ENCODE results near the gene WNT7B.
A peak's percentile ranks its signal among the peaks of the same experiment; 100 is the strongest.

The WNT7B gene

DNA sequence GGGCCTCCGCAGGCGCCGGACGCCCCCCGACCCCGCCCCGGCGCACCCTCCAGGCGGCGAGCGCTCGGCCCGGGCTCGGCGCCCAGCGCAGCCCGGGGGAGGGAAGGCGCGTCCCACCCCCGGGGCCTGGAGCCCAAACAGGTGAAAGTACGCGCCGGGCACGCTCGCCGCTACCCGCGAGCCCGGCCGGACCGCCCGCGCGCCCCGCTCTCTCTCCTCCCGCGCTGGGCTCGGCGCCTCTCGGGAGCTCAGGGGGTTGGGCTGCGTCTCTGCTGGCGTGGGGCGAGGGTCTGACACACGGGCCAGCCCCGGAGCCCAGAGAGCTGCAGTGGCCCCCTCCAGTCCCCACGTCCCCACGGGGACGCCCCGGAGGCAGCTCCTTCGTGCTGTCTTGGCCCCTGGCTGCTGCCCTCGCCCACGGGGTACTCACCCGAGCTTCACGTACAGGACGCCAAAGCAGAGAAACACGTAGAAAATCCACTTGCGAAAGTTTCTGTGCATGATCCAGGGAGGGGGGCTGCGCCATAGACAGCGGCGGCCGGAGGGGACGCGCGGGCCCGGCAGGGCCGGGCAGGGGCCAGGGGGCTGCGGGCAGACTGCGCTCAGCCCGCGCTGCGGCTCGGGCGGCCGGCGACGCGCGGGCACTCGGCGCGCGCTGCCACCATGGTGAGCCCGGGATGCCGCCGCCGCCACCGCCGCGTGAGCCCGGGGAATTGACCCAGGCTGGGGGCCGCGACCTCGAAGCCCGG lies 534 bp downstream of the WNT7B start:
- intact Hi-C loops (cut with DNase I), result no loop called here
- no peak for DNase-seq

DNA sequence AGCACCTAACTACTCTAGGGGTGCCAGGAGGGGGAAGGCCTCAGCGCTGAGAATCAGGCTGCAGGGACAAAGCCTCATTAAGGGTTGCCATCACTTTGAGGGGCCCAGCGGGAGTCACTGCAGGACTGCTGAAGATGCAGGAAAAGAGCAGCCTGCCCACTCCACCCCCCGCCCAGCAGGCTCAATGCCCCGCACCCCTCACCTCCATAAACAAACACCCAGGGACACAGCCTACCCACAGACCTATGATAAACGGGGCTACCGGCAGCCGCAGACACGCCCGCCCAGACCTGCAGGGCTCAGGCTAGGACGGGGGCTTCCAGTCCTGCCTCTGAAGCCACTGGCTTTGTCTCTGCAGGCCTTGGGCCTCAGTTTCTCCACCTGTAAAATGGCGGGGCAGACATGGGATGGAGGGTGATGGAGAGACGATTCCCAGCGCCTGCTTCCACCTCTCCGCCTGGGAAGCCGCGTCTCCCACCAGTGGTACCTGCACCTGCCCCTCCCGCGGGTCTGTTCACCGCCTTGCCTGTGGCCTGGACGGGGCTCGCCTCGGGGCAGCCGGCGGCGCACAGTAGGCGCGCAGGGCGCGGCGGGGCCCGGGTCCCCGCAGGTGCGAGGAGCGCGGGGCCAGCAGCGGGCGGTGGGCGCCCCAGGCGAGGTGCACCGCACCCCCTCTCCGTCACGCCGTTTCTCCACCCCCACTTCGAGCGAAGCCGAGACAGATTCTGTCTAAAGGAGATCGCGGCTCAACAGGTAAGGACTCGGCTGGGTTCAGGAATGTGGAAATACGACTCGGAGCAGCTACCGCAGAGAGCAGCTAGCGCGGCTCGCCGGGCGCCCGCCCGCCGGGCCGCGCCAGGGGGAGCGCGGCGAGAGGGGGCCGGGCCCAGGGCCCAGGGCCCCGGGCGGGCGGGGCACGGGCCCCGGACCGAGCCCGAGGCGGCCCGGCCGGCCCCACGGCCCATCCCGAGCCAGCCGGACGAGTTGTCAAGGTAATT lies 1.5 kb downstream of the WNT7B start:
- intact Hi-C loops (cut with DNase I), result no loop called here
- no peak for DNase-seq

DNA sequence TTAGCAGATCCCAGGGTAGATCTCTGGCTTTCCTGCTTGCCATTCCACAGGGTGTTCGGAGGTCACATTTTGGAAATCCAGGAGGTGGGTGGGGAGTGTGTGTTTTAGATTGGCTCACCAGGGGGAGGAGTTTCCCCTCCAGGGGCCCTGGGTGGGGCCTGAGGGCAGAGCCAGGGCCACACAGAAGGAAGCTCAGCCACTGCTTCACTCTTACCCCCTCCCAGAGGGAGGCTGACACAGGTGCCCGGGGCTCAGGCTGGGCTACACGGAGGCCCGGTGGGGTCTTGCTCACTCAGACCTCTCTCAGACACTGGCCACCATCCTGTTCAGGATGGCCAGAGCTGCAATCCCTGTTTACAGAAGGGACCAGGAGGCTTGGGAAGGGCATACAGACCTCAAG lies 2.5 kb downstream of the WNT7B start:
- DNase-seq, result no peak
- intact Hi-C loops (cut with DNase I), result no loop called here

DNA sequence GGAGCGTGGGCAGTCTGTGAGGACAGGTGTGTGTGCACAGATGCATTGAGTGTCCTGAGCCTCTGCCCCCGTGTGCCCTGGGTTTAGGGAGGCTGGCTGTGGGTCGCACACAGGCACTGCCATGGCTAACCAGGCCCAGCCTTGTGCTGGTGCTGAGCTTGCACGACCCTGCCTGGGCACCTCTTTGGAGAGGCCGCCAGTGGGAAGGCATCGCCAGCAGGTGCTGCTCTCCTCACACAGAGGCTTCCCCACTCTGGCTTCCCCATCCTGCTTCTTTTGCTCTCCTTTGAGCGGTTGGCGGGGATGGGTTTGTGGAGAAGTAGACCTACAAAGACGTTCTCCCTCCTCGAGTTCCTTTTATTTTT lies 4.1 kb downstream of the WNT7B start:
- DNase-seq, result no peak
- intact Hi-C loops (cut with DNase I), result no loop called here

DNA sequence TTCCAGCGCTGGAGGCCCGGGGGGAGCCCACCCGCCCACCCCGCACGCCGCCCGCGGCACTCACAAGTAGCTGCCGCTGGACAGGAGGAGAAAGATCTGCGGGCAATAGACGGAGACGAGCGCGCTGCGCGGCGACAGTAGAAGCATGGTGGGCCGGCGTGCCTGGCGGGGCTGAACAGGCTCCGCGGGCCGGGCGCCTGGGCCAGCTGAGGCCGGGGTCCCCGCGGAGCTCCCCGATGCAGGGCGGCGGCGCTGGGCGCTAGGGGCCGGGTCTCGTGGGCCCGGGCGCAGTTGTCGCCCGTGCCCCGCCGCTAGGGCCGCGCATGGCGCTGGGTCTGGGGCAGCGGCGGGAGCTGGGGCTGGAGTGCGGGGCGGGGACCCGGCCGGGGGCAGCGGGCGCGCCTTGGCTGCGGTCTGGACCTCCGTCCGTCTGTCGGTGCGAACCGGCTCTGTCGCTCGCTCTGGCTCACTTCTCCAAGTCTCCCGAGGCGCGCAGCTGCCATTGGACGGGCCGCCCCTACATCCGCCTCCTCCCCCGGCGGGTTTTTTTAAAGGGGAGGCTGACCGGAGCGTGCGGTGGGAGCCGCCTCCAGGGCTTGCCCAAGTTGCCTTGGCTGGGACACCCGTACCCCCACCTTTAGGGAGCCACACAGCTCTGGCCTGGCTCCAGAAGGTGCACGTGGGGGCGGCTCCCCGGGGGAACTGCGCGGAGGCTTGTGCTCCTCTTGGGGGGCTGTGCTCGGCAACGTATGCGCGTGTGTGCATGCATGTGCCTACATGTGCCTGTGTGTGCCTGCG lies 4.7 kb downstream of the WNT7B start:
- DNase-seq, result peak in 1 of 10 donors; percentile 78
- intact Hi-C loops (cut with DNase I), result no loop called here

DNA sequence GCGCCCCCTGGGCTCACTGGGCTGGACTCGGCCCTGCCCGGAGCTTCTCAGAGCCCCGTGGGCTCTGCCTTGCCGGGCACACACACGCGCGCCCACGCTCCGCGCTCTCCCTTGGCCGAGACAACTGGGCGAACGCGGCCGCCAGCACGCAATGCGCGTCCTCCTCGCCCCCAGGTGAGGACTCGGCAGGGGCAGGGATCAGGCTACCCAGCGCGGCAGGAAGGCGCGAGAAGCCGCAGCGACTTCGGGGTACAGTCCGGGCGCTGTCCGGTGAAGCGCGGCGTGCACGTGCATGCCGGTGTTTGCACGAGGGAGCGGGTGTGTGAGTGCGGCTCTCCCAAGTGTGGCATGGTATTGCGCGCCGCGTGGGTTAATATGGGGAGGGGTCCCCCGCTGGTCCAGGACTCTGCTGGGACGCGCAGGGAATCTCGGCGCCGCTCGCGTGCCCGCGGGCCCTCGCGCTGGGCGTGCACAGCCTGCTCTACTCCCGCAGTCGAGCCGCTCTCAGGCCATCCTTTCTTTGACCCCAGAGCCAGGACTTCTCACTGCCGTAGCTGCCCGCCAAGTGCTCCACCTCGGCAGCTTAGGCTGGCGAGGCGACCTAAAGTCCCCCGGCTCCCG lies 5.4 kb downstream of the WNT7B start:
- intact Hi-C loops (cut with DNase I), result no loop called here
- no peak for DNase-seq

DNA sequence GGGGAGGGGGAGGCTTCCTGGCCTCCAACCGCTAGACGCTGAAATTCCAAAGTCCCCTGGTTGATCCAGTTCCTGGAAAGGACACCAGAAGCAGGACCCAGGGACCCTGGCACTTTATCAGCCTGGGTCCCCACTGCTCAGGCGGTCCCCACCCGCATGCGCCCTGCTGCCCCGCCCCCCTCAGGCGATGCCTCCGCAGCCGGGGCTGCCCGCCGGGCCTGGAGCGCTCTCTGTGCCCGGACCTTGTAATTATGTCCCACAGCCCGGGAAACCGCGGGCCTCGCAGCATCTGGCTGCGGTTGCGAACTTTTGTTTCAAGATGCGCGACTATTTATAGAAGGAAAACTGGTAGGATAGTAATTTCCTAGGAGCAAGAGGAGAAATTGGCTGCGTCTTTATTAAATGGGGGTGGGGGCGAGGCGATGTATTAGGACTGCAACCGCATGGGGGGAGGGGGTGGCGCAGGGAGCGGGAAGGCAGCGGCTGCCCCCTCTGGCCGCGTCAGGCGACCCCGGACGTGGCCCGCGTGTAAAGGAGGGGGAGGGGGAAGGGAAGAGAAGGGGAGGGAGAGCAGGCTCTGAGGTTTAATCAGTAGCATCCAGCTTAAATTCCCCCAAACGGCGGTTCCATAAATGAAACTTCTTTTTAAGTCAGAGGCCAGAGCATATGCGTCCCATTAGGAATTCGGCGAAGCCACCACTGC lies 6.1 kb downstream of the WNT7B start:
- intact Hi-C loops (cut with DNase I), result no loop called here
- no peak for DNase-seq

DNA sequence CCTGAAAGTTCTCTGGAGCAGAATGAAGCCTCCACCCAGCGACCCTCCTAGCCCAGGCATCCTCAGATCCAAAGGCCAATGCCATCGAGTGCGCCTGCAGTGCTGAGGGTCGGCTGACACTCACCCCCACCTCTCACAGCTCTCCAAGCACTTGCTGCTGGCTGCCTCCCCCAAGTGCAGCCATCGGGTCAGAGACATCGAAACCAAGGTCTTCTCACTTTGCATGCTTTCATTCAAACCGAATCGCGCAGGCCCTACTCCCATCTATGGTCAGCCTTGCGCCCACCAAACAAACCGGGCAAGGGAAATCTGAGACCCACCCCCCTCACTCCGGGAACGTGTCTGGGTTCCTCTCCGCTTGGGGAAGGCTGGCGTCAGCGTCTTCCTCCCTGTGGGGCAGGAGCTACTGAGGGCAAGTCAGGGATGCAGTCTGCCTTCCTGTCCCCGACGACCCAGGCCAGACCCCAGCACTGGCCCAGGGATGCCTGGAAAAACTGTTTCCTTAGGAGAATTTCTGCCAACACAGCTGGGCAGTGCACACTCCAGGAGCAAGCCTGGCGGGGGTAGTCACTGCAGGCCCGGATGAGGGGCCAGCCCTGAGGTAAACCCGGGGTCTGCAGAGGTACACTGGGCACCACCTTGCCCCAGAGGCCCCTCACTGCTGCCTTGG lies 7.0 kb downstream of the WNT7B start:
- DNase-seq, result no peak
- intact Hi-C loops (cut with DNase I), result no loop called here

DNA sequence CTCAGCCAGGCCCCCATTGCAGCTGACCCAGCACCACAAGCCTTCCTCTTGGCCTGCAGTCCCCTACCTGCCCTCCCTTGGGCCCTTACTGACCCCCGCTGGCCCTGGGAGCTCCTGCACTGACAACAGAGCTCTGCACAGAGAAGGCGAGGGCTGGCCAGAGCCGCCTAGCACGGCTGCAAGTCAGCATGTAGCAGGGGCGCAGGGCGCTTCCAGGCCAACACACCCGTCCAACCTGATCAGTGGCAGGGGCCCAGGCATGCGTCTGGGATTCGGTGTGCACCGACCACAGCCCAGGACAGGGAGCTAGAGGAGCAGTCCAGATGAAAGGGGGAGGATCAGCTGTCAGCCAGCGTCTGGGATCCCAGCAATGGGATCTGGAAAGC lies 7.6 kb downstream of the WNT7B start:
- intact Hi-C loops (cut with DNase I), result no loop called here
- DNase-seq, result no peak

DNA sequence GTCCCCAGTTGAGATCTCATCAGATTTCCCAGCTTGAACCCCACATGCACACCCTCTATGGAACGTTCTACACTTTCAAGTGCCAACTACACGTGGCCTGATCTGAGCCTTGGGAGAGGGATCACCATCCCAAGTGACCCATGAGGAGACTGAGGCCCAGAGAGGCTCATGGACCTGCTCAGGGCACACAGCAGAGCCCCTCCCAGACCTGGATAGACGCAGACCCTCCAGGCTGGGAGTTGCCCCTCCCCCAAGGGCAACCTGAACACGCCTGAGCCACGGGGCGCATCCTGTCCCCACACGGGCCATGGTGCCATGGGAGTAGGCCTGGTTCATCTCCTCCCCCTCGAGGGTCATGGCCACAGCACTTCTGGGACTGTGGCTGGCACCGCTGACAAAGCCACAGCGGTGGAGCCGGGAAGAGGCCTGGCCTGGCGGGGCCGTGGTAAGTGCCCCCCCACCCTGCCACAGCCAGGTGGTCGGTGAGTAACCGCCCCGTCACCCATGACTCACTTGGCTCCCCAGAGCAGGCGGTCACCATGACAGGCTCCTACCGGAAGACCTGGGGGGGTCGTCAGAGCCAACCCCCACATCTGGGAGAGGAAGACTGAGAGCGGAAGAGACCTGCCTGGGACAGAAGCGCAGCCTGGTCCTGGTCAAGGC lies 8.1 kb downstream of the WNT7B start:
- intact Hi-C loops (cut with DNase I), result no loop called here
- DNase-seq, result no peak

DNA sequence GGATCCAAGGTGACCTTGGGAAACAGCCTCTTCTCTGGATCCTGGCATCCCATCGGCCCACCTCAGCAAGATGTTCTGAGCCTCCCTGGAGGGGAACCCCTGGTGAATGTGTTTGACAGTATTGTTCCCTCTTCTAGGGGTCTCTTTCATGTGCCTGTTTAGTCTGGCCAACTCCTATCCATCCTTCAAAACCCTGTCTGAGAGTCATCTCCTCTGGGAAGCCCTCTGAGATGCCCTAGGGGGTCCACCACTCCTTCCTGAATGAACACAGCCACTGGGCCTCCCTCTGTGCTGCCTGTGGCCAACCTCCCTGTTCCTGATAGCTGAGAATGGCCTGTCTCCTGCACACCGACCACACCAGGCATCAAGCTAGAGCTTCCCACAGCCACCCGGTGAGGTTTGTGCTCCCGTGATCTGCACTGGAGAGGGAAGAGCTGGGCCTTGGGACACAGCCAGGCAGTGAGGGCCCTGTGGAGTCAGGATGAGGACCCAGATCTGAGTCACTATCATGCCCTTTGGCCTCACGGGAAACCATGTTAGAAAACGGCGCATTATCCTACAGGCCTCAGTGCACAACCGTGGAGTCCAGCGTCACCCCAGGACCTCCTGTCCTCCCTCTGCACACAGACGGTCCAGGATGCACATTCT lies 8.8 kb downstream of the WNT7B start:
- intact Hi-C loops (cut with DNase I), result no loop called here
- no peak for DNase-seq

DNA sequence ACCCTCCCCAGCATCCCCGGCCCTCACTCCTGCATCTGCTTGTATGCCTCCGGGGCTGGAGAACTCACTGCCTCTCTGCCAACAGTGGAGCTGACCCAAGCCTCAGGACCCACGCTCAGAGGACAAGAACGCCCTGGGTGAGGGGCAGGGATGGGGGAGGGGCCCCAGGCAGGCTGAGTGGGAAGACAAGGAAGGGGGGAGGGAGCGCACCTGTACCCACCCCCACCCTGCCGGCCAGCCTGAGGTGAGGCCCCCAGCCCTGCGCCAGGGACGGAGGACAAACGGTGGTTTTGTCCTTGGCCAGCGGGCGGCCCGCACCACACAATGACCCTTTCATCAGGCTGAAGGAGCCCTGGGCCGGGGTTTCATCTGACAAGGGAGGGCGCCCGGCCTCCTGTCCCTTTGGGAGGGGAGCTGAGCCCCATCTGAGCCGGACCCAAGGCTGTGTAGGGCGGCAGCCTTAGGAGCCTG lies 10.0 kb downstream of the WNT7B start:
- intact Hi-C loops (cut with DNase I), result no loop called here
- peak in 1 of 10 donors; percentile 30 for DNase-seq

DNA sequence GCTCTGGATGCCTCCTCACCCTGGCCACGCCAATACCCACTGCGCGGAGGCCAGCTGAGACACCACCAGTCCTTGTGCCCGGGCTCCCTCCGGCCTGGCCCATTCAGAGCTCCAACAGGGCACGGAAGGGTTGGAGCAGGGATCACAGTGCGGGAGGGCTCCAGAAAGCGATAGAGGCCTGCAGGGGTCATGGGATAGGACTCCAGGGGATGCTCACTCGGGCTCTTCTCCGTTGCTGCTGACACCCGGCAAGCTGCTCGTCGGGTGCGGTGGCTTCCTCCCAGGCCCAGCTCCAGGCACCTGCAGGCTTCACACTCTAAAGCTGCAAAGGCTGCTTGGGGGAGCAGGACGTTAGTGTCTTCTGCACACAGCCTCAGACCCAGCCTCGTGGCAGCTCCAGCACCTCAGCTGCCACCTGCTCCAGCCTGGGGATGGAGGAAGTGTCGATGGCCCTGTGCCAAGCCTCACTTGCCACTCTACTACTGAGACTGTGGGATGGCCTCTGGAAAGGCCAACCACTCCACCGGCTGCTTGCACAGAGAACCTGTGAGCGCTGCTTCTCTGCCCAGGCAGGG lies 10.6 kb downstream of the WNT7B start:
- peak in 3 of 10 donors; percentile 12 to 72 (median 31) for DNase-seq
- intact Hi-C loops (cut with DNase I), result no loop called here

DNA sequence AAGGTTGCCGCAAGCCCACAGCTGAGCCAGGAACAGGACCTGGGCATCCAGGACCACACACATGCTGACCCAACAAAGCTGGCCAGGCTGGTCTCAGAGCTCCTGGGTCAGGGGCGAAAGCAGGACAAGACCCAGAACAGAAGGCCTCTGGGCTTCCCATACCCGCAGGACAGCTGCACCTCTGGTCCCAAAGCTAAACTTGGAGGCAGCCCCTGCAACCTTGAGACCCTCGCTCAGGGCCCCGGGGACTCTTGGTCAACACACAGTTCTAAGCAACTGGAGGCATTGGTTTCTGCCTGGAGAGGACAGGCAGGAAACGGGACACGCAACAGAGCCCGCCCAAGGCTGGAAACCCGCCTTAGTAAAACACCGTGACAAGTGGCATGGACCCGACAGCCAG lies 11.4 kb downstream of the WNT7B start:
- intact Hi-C loops (cut with DNase I), result no loop called here
- DNase-seq, result no peak

DNA sequence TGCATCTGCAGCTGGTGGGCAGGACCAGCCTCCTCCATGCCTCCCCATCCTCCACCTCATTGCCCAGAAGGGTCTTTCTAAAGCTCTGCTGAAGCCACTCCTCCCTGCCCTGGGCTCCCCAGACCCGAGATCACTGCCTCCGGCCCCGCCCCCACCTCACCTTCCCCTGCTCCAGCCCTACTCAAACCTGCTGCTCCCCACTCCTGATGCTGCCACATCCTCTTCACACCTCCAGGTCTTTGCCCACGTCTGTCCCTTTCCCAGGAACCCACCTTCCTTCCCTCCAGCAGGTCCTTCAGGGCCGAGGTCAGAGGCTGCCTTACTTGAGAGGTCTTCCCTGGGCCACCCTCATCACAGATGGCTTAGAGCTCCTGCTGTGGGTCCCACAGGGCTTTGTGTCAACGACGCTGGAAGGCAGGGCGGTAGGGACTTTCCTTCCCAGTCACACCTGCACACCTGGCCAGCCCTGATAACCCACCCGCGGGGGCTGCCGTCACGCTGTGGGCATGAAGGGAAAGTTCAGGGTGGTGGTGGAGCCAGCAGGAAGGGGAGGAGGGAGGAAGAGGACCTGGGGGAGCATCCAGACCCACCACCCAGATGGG lies 11.9 kb downstream of the WNT7B start:
- intact Hi-C loops (cut with DNase I), result no loop called here
- DNase-seq, result no peak

DNA sequence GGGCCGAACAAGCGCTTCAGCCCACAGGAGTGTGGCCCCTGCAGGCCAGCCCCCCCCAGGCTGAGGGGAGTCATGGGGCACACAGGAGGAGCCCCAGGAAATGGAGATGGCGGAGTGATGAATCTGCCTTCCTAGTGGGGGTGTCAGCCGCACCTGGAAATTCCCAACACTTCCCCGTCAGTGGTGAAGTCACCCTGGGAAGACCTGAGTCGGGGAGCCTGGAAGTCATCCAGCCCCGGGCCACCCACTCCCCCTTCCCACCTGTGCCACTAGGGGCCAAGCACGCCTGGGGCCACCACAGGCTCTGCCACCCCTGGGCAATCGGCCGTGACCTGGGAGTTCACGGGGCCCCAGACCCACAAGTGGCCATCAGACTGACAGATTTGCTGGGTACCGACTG lies 12.6 kb downstream of the WNT7B start:
- intact Hi-C loops (cut with DNase I), result no loop called here
- DNase-seq, result no peak

DNA sequence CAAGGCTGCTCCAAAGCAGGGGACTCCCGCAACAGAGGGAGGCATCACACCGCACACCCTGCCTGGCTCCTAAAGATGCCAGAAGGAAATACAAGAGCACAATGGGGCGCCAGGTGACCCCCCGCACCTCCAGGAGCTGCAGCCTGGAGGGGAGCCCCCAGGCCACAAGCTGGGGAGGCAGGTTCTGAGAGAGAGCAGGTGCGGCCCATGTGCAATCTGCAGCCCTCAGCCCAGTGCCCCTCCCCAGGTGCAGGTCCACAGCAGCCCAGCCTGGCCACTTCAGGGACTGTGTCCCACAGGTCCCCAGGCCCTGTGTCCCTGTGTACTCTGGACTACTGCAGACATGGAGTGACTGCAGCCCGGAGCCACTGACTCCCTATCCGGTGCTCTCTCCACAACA lies 13.1 kb downstream of the WNT7B start:
- no peak for DNase-seq
- intact Hi-C loops (cut with DNase I), result no loop called here
